Activated T-cell treated with anti-CD3 and anti-CD28 coated beads for 4 hours (primary cell): ENCODE results near the gene DUSP8.
A peak's percentile ranks its signal among the peaks of the same experiment; 100 is the strongest.
"Not testable (repeated sequence)": the region's sequence is repeated elsewhere in the genome, so short reads cannot be mapped to it uniquely, and the experiment has no call there.

Experiments
- DNase-seq: peaks from one replicate; pipeline ENCODE4 v3.0.0-alpha.2; 2020

Gene DUSP8

GRCh38 chr11:1589191-1589963 is 17.3 kb upstream of the DUSP8 start:
- not testable (repeated sequence) for DNase-seq

GRCh38 chr11:1586699-1587098 is 14.6 kb upstream of the DUSP8 start:
- no peak for DNase-seq

GRCh38 chr11:1584661-1585370 is 12.7 kb upstream of the DUSP8 start, which contains the start of gene KRTAP5-1:
Gene KRTAP5-1, minus strand, starts transcription at chr11:1585283. Its CDS starts 34 bp downstream, at chr11:1585249.
- not testable (repeated sequence) for DNase-seq

- not testable (repeated sequence) for DNase-seq
Observed at GRCh38 chr11:1582909-1583308, 10.8 kb upstream of the DUSP8 start.

GRCh38 chr11:1581976-1582375 is 9.9 kb upstream of the DUSP8 start:
- no peak for DNase-seq

- no peak for DNase-seq
Observed at GRCh38 chr11:1576825-1577224, 4.8 kb upstream of the DUSP8 start.

- DNase-seq, result not testable (repeated sequence)
Observed at GRCh38 chr11:1575756-1576155, 3.7 kb upstream of the DUSP8 start.

- DNase-seq, result no peak
Observed at GRCh38 chr11:1574933-1575242, 2.8 kb upstream of the DUSP8 start.

GRCh38 chr11:1574238-1574932 is 2.3 kb upstream of the DUSP8 start:
- peak; percentile 36 for DNase-seq

GRCh38 chr11:1573903-1574237 is 1.8 kb upstream of the DUSP8 start:
- DNase-seq, result no peak

- no peak for DNase-seq
Observed at GRCh38 chr11:1573077-1573902, 1.2 kb upstream of the DUSP8 start.

GRCh38 chr11:1571760-1572196 is 293 bp downstream of the DUSP8 start:
- DNase-seq, result no peak

- DNase-seq, result no peak
Observed at GRCh38 chr11:1570896-1571759, 943 bp downstream of the DUSP8 start.

GRCh38 chr11:1570531-1570895 is 1.6 kb downstream of the DUSP8 start:
- DNase-seq, result no peak

- DNase-seq, result no peak
Observed at GRCh38 chr11:1570001-1570453, 2.0 kb downstream of the DUSP8 start.

- no peak for DNase-seq
Observed at GRCh38 chr11:1569251-1569780, 2.8 kb downstream of the DUSP8 start.

- no peak for DNase-seq
Observed at GRCh38 chr11:1568441-1568911, 3.6 kb downstream of the DUSP8 start.

GRCh38 chr11:1567721-1568100 is 4.4 kb downstream of the DUSP8 start:
- DNase-seq, result no peak

GRCh38 chr11:1567052-1567720 is 4.9 kb downstream of the DUSP8 start:
- no peak for DNase-seq

- no peak for DNase-seq
Observed at GRCh38 chr11:1566381-1567051, 5.6 kb downstream of the DUSP8 start.

- no peak for DNase-seq
Observed at GRCh38 chr11:1565904-1566247, 6.2 kb downstream of the DUSP8 start.
